HL-60/S4 treated with retinoic acid at 250 ng/mL for 4 days and 3 days (cell line): ENCODE measurements around the gene SEZ6.

Experiments used
- in situ Hi-C: fragments of 300-500 bp; cut with MboI; formaldehyde crosslinking; loops from 2 replicates; pipeline ENCODE4 v1.7.0; 2022; ENCODE audit warnings: low sequenced_read_pairs

Gene SEZ6

GRCh38 chr17:28956861-28957260, 49.0 kb downstream of the SEZ6 start:
- in situ Hi-C loops: loop anchor here (5.0 kb wide), 1 partner anchor 160 kb away; no protein-coding TSS in a partner anchor

- in situ Hi-C loops: loop anchor here (5.0 kb wide), 1 partner anchor 161 kb away; no protein-coding TSS in a partner anchor
Observed at GRCh38 chr17:28956112-28956511, 49.7 kb downstream of the SEZ6 start.

DNA sequence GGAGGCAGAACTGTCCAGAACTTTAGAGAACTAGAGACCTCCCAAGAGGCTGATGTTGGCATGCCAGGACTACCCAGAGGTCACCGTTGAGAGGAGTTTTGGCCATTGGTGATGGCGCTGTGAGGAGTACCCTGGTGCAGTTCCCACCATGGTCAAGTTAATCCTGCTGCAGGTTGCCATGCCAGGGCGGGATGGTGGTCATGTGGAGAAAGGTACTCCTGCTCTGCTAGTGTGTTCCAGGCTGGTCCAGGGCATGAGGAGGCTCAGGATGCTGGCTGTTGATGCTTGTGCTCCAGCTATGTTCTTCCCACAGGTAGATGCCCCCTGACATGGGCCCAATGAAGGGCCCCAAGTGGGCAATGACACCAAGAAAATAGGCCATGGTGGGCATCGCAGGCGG, 50.4 kb downstream of the SEZ6 start:
- in situ Hi-C loops: loop anchor here (5.0 kb wide), 1 partner anchor 162 kb away; no protein-coding TSS in a partner anchor

DNA sequence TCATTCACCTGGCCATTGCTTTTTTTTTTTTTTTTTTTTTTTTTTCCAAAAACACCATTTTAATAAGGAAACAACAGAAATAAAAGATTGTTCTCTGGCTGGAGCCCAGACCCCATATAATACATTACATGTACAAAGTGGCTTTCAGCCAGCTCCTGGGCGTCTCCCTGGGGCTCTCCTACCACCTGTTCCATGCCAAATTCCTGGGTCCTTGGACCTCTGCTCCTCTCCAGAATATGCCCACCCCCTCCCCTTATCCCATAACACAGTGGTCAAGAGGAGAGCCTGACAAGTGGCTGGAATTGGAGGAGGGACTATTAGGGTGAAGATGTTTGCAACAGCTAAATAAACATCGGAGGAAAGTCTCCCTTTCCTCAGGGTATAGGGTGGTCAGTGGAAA, 50.9 kb downstream of the SEZ6 start:
- in situ Hi-C loops: loop anchor here (5.0 kb wide), 1 partner anchor 162 kb away; no protein-coding TSS in a partner anchor

DNA sequence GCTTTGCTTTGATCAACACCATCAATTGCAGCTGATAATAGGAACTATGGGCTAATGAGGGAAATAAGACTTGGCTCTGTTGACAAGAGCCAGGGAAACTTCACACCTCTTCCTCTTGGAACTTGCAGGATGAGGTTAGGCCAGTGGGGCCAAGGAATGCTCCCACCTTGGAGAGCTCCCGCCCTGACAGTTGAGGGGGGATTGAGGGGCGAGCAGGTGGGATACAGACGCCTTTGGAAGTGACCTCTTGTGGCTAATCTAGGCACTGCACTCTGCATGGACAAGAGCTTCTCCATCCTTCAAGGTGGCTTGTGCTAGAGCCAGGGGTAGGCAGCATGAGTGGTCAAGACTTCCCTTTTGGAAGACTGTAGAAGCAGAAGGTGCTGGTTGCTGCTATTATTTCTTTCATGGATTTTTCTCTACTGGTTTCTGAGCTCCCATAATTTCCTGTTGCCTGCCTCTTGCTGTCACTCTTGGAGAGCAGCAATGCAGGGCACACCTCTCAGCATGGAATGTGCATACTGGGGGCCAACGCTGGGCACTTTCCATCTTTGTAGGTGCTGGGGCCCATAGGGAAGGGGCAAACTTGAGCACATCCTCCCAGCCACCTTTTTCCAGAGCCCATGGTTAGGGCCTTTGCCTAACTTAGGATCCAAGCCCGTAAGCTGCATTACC, 52.3 kb downstream of the SEZ6 start:
- in situ Hi-C loops: no loop called here

GRCh38 chr17:28951991-28952975, 53.5 kb downstream of the SEZ6 start:
- in situ Hi-C loops: no loop called here

DNA sequence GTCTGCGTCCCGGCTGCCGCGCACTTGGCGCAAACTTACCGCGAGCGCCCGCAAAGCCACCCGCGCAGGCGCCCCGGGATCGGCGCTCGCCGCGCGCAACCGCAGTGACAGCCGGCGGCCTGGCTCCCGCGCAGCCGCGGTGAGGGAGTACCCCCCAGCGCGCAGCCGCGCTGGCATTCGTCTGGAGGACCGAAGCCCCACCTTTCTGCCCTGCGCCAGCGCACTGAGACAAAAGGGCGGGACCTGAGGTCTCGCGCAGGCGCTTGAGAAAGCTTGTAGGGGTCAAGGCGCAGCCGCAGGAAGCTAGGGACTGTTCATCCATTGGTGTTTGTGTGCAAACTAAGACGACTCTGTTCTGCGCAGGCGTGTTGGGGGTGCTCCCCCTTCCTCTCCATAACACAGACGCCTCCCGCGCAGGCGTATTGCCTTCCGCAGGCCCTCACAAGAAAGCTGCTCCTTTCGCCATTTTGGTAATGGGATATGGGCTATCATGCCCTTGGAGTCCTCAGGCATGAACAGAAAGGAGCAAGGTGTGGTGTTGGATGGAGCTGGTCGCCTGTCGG, 54.3 kb downstream of the SEZ6 start, which contains the start of gene PHF12:
Gene PHF12 (minus strand): TSS at position 91 of the 563 bp plus-strand sequence. CDS start 558 bp downstream, outside the sequence.
- in situ Hi-C loops: no loop called here

GRCh38 chr17:28950752-28951427, 54.9 kb downstream of the SEZ6 start:
- in situ Hi-C loops: no loop called here

DNA sequence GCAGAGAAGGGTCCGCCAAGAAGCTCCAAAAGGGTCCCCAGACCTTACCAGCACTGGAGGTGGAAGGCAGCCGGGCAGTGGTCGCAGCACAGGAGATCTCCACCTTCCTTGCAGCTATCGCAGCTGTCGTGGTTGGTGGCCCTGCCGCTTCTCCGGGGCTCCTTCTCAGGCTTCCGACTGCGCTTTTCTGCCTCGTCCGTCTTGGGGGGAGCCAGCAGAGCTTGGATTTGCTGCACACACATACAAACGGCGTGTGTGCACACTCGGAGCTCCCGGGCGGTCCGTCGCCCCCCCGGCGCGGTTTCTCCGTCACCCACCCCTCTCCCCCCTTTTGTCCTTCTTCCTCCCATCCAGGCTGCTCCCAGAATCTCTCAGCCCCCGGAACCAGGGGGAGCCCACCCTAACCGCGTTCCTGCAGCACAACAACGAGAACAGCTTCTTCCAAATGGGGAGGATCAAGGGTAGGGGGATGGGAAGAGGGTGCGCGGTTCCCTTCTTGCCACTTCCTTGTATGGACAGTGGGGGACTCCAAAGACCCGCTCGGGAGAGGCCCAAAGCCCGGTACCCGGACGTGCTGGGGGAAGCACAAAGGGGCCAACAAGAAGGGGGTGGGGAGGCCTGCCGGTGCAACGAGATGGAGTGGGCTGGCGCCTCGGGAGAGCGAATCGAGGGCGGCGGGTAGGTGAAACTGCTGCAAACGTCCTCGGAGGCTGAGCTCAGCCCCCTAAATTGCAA, 55.6 kb downstream of the SEZ6 start:
- in situ Hi-C loops: no loop called here

DNA sequence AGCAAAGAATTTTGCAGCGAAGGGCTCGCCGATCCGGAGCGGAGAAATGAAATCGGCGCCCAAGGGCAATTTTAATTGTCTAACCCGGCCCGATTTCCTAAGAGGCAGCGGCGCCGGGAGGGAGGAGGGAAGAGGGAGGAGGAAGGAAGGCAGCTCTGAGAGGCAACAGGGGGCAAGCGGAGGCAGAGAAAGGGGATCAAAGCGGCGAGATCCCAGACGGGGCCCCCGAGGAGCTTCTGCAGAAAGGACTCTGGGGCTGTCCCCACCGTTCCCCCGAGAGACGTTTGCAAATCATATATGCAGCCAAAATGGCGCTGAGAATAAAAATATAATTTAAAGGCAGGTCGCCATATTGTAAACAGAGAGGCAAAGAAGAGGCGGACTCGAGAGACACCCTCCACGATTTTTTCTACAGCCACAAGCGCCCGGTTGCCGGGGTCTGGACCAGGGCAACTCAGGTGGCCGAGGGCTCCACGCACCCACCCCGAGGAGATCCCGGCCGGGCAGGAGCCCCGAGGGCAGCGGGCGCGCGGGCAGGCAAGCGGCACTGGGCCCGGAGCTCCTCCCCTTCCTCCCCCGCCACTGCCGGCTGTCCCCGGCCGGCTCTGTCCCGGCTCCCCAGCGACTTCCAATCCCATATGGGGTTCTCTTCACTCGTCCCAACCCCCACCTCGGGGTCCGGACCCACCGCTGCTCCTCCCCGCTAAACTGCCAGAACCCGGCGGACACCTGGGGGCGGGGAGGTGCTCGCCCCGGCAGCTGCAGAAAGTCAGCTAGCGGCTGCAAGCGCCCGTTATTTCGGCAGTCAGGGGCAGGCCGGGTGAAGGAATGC, 56.4 kb downstream of the SEZ6 start:
- in situ Hi-C loops: no loop called here

GRCh38 chr17:28948873-28949184, 57.0 kb downstream of the SEZ6 start:
- in situ Hi-C loops: no loop called here

- in situ Hi-C loops: no loop called here
Observed at GRCh38 chr17:28948342-28948741, 57.5 kb downstream of the SEZ6 start.

GRCh38 chr17:28947639-28948038, 58.2 kb downstream of the SEZ6 start:
- in situ Hi-C loops: no loop called here

DNA sequence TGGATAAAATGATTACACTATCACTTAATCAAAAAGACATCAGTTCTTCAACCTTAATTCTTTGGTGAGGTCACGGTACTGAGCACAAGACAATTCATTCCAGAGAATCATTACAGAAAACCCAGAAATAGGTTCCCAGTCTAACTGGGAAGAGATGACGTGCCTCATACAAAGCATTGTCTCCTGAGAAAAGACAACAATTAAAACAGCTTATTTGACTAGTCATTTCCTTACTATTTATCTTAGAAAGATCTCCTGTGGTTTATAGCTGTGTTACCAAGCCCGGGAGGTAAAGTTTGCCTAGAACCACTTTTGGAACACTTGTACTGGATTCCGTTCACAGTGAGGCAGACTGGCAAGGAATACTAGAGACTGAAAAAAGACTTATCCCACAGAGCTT, 59.6 kb downstream of the SEZ6 start:
- in situ Hi-C loops: no loop called here

DNA sequence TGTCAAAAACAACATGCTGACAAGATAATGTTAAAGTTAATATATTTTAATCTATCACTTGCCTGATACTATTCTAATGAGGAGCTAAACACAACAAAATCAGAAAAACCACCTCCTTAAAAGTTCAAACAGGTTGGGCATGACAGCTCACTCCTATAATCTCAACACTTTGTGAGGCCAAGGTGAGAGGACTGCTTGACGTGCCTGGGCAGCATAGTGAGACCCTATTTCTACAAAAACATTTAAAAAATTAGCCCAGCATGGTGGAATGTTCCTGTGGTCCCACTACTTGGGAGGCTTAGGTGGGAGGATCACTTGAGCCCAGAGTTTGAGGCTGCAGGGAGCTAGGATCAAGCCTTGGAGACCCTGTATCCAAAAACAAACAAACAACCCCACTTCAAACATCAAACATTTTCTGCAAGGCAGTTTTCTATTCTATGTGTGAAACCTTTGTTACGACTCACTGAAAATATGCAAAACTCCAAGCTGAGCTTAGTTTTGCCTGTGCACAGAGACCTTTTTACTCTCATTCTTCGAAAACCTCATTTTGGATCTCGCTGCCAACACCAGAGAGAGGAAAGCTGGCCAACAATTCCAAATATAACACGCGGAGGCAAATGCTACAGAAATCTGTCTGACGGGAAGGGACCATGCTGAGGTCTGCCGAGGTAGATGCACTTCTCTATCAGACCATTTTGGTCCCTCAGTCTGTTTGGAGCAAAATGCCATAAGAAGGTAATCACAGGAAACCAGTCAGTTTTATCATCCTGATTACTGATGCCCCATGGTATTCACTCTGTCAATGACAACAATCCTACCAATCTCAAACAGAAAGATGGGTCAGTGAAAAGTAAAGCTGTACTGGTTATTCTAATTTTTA, 60.7 kb downstream of the SEZ6 start:
- in situ Hi-C loops: no loop called here

DNA sequence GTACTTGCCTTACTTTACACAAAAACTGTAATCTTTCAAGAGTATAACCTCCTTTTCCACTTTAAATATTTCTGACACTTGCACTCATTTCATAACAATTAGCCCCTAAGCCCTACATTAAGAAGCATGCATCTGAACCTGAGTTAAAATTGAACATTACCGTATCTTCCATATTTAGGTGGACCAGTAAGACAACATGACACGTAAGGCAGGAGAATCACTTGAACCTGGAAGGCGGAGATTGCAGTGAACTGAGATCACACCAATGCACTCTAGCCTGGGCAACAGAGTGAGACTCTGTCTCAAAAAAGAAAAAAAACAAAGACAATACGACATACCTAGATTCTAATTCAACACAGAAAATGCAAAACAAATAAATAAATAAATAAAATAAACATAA, 61.5 kb downstream of the SEZ6 start:
- in situ Hi-C loops: no loop called here

GRCh38 chr17:28942925-28943324, 62.9 kb downstream of the SEZ6 start:
- in situ Hi-C loops: no loop called here

GRCh38 chr17:28941251-28941650, 64.6 kb downstream of the SEZ6 start:
- in situ Hi-C loops: no loop called here
